GM23338 (cell line): ENCODE data around the gene HCST. TPM values are rescaled to one million over a fixed set of nuclear protein-coding genes. Genes with fewer than 3 reads are reported as not detected.

Source experiments
- ATAC-seq: fragments of 200-7000 bp; cut with Tn5 transposase; 3 replicates; pipeline ENCODE4 v1.9.1; 2020
- DNase-seq: peaks from one replicate; pipeline ENCODE4 v3.0.0-alpha.2; 2015; ENCODE audit warnings: low spot score
- H2AFZ ChIP-seq: fragments of 200-600 bp; sonication (generic); 2 replicates; pipeline ENCODE4 v1.8.0; 2016; ENCODE audit warnings: antibody characterized with exemption, mild to moderate bottlenecking, moderate library complexity
- H3F3A ChIP-seq: fragments of 200-600 bp; sonication (generic); replicated peaks from 2 replicates; pipeline ENCODE4 v1.8.0; 2017; ENCODE audit warnings: antibody characterized with exemption, mixed run types, low read depth
- H3K27ac ChIP-seq: fragments of 200-600 bp; sonication (generic); 2 replicates; pipeline ENCODE4 v1.6.1; 2016; ENCODE audit warnings: low read depth
- H3K27me3 ChIP-seq: fragments of 200-600 bp; sonication (generic); 2 replicates; pipeline ENCODE4 v1.8.0; 2016; ENCODE audit warnings: mild to moderate bottlenecking, mixed run types, moderate library complexity; ENCODE audit not compliant: insufficient read depth
- H3K36me3 ChIP-seq: fragments of 200-600 bp; sonication (generic); 2 replicates; pipeline ENCODE4 v1.8.0; 2016; ENCODE audit warnings: mild to moderate bottlenecking; ENCODE audit not compliant: insufficient read depth
- H3K4me1 ChIP-seq: fragments of 200-600 bp; sonication (generic); 2 replicates; pipeline ENCODE4 v1.8.0; 2016; ENCODE audit warnings: mild to moderate bottlenecking, moderate library complexity; ENCODE audit not compliant: insufficient read depth
- H3K4me2 ChIP-seq: fragments of 200-600 bp; sonication (generic); 2 replicates; pipeline ENCODE4 v1.7.1; 2017; ENCODE audit warnings: mixed run types
- H3K4me3 ChIP-seq: fragments of 200-600 bp; sonication (generic); 2 replicates; pipeline ENCODE4 v1.6.1; 2016; ENCODE audit warnings: mixed run types
- H3K79me2 ChIP-seq: fragments of 200-600 bp; sonication (generic); replicated peaks from 2 replicates; pipeline ENCODE4 v1.8.0; 2017; ENCODE audit warnings: mild to moderate bottlenecking; ENCODE audit not compliant: insufficient read depth
- H3K9me2 ChIP-seq: fragments of 200-600 bp; sonication (generic); 2 replicates; pipeline ENCODE4 v1.8.0; 2017; ENCODE audit not compliant: insufficient read depth
- H4K20me1 ChIP-seq: fragments of 200-600 bp; sonication (generic); replicated peaks from 2 replicates; pipeline ENCODE4 v1.8.0; 2017; ENCODE audit warnings: mild to moderate bottlenecking; ENCODE audit not compliant: insufficient read depth
- H3K27ac Mint-ChIP-seq: 2 replicates; pipeline ENCODE4 v1.8.0; 2020; ENCODE audit warnings: inconsistent platforms, mild to moderate bottlenecking, moderate library complexity, mixed read lengths
- H3K27me3 Mint-ChIP-seq: 3 replicates; pipeline ENCODE4 v1.8.0; 2022; ENCODE audit warnings: low read depth, mild to moderate bottlenecking, moderate library complexity, mixed read lengths, inconsistent platforms; ENCODE audit not compliant: insufficient read depth, poor library complexity
- H3K36me3 Mint-ChIP-seq: 3 replicates; pipeline ENCODE4 v1.8.0; 2021; ENCODE audit warnings: low read depth, mild to moderate bottlenecking, inconsistent platforms, moderate library complexity, mixed read lengths
- H3K4me1 Mint-ChIP-seq: 3 replicates; pipeline ENCODE4 v1.8.0; 2020; ENCODE audit warnings: mild to moderate bottlenecking, inconsistent platforms, mixed read lengths
- H3K4me3 Mint-ChIP-seq: 3 replicates; pipeline ENCODE4 v1.8.0; 2021; ENCODE audit warnings: moderate library complexity, mild to moderate bottlenecking, inconsistent platforms, mixed read lengths
- H3K9me3 Mint-ChIP-seq: 3 replicates; pipeline ENCODE4 v1.8.0; 2020; ENCODE audit warnings: moderate library complexity, mild to moderate bottlenecking, inconsistent platforms, mixed read lengths
- CREB1 ChIP-seq: fragments of 250-450 bp; sonication (Bioruptor Pico); IDR thresholded peaks from 2 replicates; pipeline ENCODE4 v1.5.0; 2020; ENCODE audit warnings: low read depth, mild to moderate bottlenecking, moderate library complexity
- CTCF ChIP-seq, 2 experiments: fragments of 200-600 bp in 1 of 2; sonication (generic) in 1 of 2; conservative IDR thresholded peaks; 2 replicates each; pipeline versions ENCODE4 v1.5.1 to v1.6.1; 2016 to 2017; ENCODE audit warnings: antibody characterized with exemption in 2 of 2, low read depth in 2 of 2, mild to moderate bottlenecking in 2 of 2, moderate library complexity in 1 of 2
- ETS1 ChIP-seq: IDR thresholded peaks from 2 replicates; pipeline ENCODE4 v1.6.1; 2016; ENCODE audit warnings: antibody characterized with exemption
- EZH2phosphoT487 ChIP-seq: fragments of 200-600 bp; sonication (generic); IDR thresholded peaks from one replicate; pipeline ENCODE4 v1.8.1; 2018; ENCODE audit warnings: antibody characterized with exemption; ENCODE audit not compliant: unreplicated experiment
- NANOG ChIP-seq: IDR thresholded peaks from 2 replicates; pipeline ENCODE4 v1.6.1; 2016; ENCODE audit warnings: antibody characterized with exemption, borderline replicate concordance
- POLR2AphosphoS5 ChIP-seq: IDR thresholded peaks from 2 replicates; pipeline ENCODE4 v1.6.1; 2016; ENCODE audit warnings: antibody characterized with exemption, low read depth
- ZNF114 ChIP-seq: fragments of 250-450 bp; sonication (Bioruptor Pico); IDR thresholded peaks from 2 replicates; pipeline ENCODE4 v1.5.0; 2020; ENCODE audit warnings: mild to moderate bottlenecking, moderate library complexity
- polyA plus RNA-seq: library from polyadenylated mRNA; unstranded; fragments of >200 nt; fragmentation: Nextera tagmentation; extraction: Ambion mirVana; gene quantifications from 2 replicates; pipeline ENCODE4 v1.2.1, GENCODE V29; 2016
- total RNA-seq: library from RNA; depleted of rRNA; stranded (reverse); fragments of >200 nt; shearing (Covaris generic); gene quantifications from 2 replicates; pipeline ENCODE4 v1.2.3, GENCODE V29; 2014

Gene HCST
- total and polyA plus RNA-seq, 2 experiments from 2014 or later, result 2.1 TPM; not detected in 1

GRCh38 chr19:35859414-35859813, 42.9 kb upstream of the HCST start (continued):
- TF ChIP-seq ETS1 (no peak), NANOG (no peak), ZNF114 (CRISPR knock-in tag) (no peak), POLR2AphosphoS5 (no peak)

- peak overlapping the region; percentile 92 for H3K4me2 ChIP-seq
- H4K20me1 ChIP-seq, result no peaks in the 10 kb centered on the region
- H3K27ac Mint-ChIP-seq, result no peak overlapping the region
- peak overlapping the region; percentile 93 for H2AFZ ChIP-seq
- no peaks in the 10 kb centered on the region; the same call in 2 of the 3 replicates for H3K9me3 Mint-ChIP-seq
- H3K27me3 Mint-ChIP-seq, result peaks cover 66% of the 10 kb centered on the region
- no peaks in the 10 kb centered on the region; the same call in 1 of the 2 replicates for H3K36me3 ChIP-seq
- peak overlapping the region; percentile 72 for H3K4me3 ChIP-seq
- peak overlapping the region; percentile 78 for H3K4me3 Mint-ChIP-seq
- TF ChIP-seq CTCF (conservative IDR thresholded peaks at IDR 0.05; ENCODE audit: low read depth in 2 of 2) (peak in 1 of 2 experiments; percentile 53; a peak in 2 of 4 replicates), ZNF114 (CRISPR knock-in tag) (no peak)
- no peaks in the 10 kb centered on the region for H3F3A ChIP-seq
- no peak overlapping the region for H3K27ac ChIP-seq
- no peaks in the 10 kb centered on the region for H3K9me2 ChIP-seq
- no peaks in the 10 kb centered on the region for H3K79me2 ChIP-seq
- H3K27me3 ChIP-seq, result peaks cover 64% of the 10 kb centered on the region
- peaks cover 4% of the 10 kb centered on the region; the same call in 2 of the 3 replicates for H3K36me3 Mint-ChIP-seq
- peak; percentile 14 for ATAC-seq
- peaks cover 25% of the 10 kb centered on the region for H3K4me1 Mint-ChIP-seq
- peaks cover 15% of the 10 kb centered on the region for H3K4me1 ChIP-seq
- DNase-seq, result peak; percentile 50
Observed at GRCh38 chr19:35860436-35860817, 41.9 kb upstream of the HCST start.

GRCh38 chr19:35860818-35861639, 41.3 kb upstream of the HCST start:
- H3K36me3 ChIP-seq, result no peaks in the 10 kb centered on the region; the same call in 1 of the 2 replicates
- no peaks in the 10 kb centered on the region for H3F3A ChIP-seq
- Mint-ChIP-seq H3K27ac (no peak overlapping the region), H3K9me3 (no peaks in the 10 kb centered on the region; the same call in 2 of the 3 replicates), H3K36me3 (peaks cover 4% of the 10 kb centered on the region; the same call in 2 of the 3 replicates), H3K4me3 (peak overlapping the region; percentile 78), H3K4me1 (peaks cover 21% of the 10 kb centered on the region), H3K27me3 (peaks cover 64% of the 10 kb centered on the region)
- TF ChIP-seq CREB1 (CRISPR knock-in tag) (no peak), CTCF (conservative IDR thresholded peaks at IDR 0.05; ENCODE audit: low read depth in 2 of 2) (no peak), ETS1 (no peak), POLR2AphosphoS5 (peak; percentile 54), ZNF114 (CRISPR knock-in tag) (no peak), EZH2phosphoT487 (no peak)
- DNase-seq (peak; percentile 98), ATAC-seq (peak; percentile 87)
- peak overlapping the region; percentile 93 for H2AFZ ChIP-seq
- peaks cover 11% of the 10 kb centered on the region for H3K4me1 ChIP-seq
- H3K9me2 ChIP-seq, result no peaks in the 10 kb centered on the region
- no peaks in the 10 kb centered on the region for H3K79me2 ChIP-seq
- H3K4me3 ChIP-seq, result peak overlapping the region; percentile 72
- no peaks in the 10 kb centered on the region for H4K20me1 ChIP-seq
- no peak overlapping the region for H3K27ac ChIP-seq
- peak overlapping the region; percentile 92 for H3K4me2 ChIP-seq
- H3K27me3 ChIP-seq, result peaks cover 58% of the 10 kb centered on the region
